IMR-90 (cell line): ENCODE measurements around the gene TTC9C.

Source experiments
- POLR2A ChIP-seq: IDR thresholded peaks from 2 replicates; pipeline ENCODE4 v1.6.1; 2012; ENCODE audit warnings: mild to moderate bottlenecking, low read depth, low read length
- RAD21 ChIP-seq: IDR thresholded peaks from 2 replicates; pipeline ENCODE4 v1.6.1; 2012; ENCODE audit warnings: low read length, improper control_type of control experiment
- TF ChIP-seq, protein P1 (sequence below): conservative IDR thresholded peaks from 2 replicates; pipeline ENCODE4 v1.5.1; 2012; ENCODE audit warnings: mild to moderate bottlenecking, low read depth, low read length, improper control_type of control experiment
- TF ChIP-seq, protein P2 (sequence below): fragments of 150-350 bp; IDR thresholded peaks from 2 replicates; pipeline ENCODE4 v1.6.1; 2017; ENCODE audit warnings: mild to moderate bottlenecking, antibody characterized with exemption, low read length, low read depth

DNA sequence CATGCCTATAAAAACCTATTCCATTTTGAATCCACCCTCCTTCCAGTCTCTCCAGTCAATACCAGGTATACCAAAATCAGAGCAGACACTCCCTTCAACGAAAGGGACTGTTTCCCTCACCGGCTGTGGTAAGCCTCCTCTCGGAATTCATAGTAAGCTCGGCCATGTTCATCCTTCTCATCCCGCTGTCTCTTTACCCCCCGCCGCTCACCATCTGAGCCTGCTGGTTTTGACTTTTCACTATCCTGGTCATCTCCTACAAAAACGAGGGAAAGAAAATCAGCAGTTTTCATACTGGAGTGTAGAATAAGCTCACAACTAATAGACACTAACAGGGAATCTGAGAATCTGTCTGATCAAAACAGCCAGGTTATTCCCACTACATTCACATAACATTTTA lies 4.1 kb upstream of the TTC9C start:
- TF ChIP-seq POLR2A (no peak), RAD21 (no peak)
- TF ChIP-seq, protein P1, sequence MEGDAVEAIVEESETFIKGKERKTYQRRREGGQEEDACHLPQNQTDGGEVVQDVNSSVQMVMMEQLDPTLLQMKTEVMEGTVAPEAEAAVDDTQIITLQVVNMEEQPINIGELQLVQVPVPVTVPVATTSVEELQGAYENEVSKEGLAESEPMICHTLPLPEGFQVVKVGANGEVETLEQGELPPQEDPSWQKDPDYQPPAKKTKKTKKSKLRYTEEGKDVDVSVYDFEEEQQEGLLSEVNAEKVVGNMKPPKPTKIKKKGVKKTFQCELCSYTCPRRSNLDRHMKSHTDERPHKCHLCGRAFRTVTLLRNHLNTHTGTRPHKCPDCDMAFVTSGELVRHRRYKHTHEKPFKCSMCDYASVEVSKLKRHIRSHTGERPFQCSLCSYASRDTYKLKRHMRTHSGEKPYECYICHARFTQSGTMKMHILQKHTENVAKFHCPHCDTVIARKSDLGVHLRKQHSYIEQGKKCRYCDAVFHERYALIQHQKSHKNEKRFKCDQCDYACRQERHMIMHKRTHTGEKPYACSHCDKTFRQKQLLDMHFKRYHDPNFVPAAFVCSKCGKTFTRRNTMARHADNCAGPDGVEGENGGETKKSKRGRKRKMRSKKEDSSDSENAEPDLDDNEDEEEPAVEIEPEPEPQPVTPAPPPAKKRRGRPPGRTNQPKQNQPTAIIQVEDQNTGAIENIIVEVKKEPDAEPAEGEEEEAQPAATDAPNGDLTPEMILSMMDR, result no peak
- TF ChIP-seq, protein P2, sequence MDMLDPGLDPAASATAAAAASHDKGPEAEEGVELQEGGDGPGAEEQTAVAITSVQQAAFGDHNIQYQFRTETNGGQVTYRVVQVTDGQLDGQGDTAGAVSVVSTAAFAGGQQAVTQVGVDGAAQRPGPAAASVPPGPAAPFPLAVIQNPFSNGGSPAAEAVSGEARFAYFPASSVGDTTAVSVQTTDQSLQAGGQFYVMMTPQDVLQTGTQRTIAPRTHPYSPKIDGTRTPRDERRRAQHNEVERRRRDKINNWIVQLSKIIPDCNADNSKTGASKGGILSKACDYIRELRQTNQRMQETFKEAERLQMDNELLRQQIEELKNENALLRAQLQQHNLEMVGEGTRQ, result no peak
